ENCODE measurements around the gene TIMM21.
A peak's percentile ranks its signal among the peaks of the same experiment; 100 is the strongest.

The TIMM21 gene, protein sequence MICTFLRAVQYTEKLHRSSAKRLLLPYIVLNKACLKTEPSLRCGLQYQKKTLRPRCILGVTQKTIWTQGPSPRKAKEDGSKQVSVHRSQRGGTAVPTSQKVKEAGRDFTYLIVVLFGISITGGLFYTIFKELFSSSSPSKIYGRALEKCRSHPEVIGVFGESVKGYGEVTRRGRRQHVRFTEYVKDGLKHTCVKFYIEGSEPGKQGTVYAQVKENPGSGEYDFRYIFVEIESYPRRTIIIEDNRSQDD

DNA sequence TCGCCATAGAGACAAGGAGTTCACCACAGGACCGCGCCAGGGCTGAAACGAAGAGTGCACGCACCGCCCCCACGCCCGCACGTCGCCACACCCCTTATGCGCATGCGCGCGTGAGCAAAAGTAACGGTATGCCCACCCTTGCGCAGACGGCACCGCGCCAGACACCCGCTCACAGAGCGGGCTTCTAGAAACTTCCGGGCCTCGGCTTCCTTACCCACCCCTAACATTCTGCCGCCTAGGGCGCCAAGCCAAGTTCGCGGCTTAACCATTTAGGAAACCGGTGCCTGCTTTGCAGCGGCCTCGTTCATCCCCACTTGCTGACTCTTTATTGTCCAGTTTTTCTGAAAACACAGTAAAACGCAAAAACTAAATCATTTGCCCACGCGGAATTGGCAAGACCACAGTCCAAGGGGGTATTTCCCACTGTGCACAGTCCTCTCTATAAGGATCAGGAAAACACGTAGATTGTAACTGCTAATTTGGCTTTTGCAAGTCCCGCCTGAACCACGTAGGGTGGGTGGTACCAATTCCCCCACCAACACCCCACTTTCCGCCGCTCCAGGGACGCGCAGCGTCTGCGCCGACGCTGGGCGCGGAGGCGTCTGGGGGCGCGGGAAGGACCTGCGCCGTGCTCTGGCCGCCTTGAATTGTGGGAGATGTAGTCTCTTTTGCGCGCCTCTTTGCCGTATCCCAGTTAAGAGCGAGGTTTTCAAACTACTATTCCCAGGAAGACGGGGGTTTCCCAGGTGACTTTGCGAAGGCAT lies at the start of gene TIMM21, which contains the start of gene FBXO15:
TIMM21 (plus strand) TSS at position 745 of the 764 bp plus-strand sequence. CDS start 286 bp downstream, outside the sequence.
FBXO15 (minus strand) TSS at position 56 of the 764 bp plus-strand sequence; CDS start at position 7, 49 bp downstream.
- ATAC-seq, result peak; percentile 93
- Mint-ChIP-seq H3K4me3 (peak within 1 kb of the TSS; percentile 93), H3K36me3 (peaks cover 40% of the 10 kb centered on the region), H3K4me1 (peaks cover 43% of the 10 kb centered on the region), H3K9me3 (no peaks in the 10 kb centered on the region), H3K27ac (peak within 1 kb of the TSS; percentile 98)
- DNase-seq (ENCODE audit: low spot score in 2 of 2), result peak; percentile 91 to 98

DNA sequence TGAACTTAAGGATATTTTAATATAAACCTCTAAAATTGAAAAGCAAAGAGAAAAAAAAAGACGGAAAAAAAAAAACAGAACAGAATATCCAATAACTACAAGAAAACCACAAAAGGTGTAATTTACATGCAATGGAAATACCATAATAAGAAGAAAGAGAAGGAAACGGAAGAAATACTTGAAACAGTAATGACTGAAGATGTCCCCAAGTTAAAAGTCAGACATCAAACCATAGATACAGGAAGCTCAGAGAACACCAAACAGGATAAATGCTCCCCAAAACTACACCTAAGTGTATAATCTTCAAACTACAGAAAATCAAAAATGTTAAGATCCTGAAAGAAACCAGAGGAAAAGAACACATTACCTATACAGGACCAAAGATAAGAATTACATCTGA lies 39.9 kb upstream of the TIMM21 start:
- no peak for DNase-seq (ENCODE audit: low spot score in 2 of 2)
- no peak overlapping the region for H3K27ac Mint-ChIP-seq
- no peak overlapping the region for H3K4me3 Mint-ChIP-seq
- H3K36me3 Mint-ChIP-seq, result no peaks in the 10 kb centered on the region
- no peak for ATAC-seq
- H3K4me1 Mint-ChIP-seq, result no peaks in the 10 kb centered on the region
- H3K9me3 Mint-ChIP-seq, result peaks cover 8% of the 10 kb centered on the region

DNA sequence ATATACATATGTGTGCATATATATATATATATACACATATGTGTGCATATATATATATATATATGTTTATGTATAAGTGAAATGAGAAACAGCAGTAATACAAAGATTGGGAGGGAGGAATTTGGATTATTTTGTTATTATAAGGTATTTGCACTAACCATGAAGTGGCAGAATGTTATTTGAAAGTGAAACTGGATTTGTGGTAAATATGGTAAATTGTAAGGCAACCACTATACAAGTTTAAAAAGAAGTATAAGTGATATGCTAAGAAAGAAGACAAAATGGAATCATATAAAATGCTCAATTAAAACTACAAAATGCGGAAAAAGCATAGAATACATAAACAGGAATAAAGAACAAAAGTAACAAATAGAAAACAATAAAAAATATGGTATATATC lies 38.2 kb upstream of the TIMM21 start:
- ATAC-seq (no peak), DNase-seq (ENCODE audit: low spot score in 2 of 2) (no peak)
- Mint-ChIP-seq H3K9me3 (peaks cover 8% of the 10 kb centered on the region), H3K4me3 (no peak overlapping the region), H3K4me1 (no peaks in the 10 kb centered on the region), H3K27ac (no peak overlapping the region), H3K36me3 (no peaks in the 10 kb centered on the region)

DNA sequence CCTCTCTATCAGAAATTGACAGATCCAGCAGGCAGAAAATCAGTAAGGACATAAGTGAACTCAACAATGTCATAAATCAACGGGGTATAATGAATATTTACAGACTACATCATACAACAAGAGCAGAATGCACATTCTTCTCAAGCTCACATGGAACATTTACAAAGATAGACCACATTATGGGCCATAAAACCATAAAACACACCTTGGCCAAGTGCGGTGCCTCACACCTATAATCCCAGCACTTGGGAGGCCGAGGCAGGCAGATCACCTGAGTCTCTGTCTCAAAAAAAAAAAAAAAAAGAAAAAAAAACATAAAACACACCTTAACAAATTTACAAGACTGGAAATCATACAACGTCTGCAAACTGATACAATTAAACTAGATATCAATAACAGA lies 37.3 kb upstream of the TIMM21 start:
- ATAC-seq (no peak), DNase-seq (ENCODE audit: low spot score in 2 of 2) (no peak)
- H3K27ac Mint-ChIP-seq, result no peak overlapping the region
- no peak overlapping the region for H3K4me3 Mint-ChIP-seq
- H3K4me1 Mint-ChIP-seq, result no peaks in the 10 kb centered on the region
- peaks cover 8% of the 10 kb centered on the region for H3K9me3 Mint-ChIP-seq
- no peaks in the 10 kb centered on the region for H3K36me3 Mint-ChIP-seq

DNA sequence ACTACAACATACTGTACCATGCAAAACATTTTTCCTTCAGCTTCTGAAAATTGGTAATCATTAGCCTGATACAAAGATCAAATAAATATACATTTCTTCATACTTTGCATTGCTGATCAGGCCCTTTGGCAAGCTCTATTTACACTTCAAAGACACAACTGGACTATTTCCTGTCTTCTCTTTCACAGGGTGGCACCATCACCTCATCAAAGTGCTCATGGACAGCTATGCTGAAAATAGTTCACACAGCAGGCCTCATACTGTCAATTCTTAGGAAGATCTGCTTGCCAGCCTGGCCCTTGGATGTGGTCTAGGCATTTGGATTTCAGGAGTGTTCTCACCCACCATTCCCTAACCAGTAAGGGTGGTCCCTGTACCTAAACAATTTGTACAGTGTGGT lies 34.6 kb upstream of the TIMM21 start:
- no peaks in the 10 kb centered on the region for H3K36me3 Mint-ChIP-seq
- no peak overlapping the region for H3K27ac Mint-ChIP-seq
- no peak overlapping the region for H3K4me3 Mint-ChIP-seq
- H3K4me1 Mint-ChIP-seq, result no peaks in the 10 kb centered on the region
- peak; percentile 24 for ATAC-seq
- no peaks in the 10 kb centered on the region for H3K9me3 Mint-ChIP-seq
- DNase-seq (ENCODE audit: low spot score in 2 of 2), result no peak

DNA sequence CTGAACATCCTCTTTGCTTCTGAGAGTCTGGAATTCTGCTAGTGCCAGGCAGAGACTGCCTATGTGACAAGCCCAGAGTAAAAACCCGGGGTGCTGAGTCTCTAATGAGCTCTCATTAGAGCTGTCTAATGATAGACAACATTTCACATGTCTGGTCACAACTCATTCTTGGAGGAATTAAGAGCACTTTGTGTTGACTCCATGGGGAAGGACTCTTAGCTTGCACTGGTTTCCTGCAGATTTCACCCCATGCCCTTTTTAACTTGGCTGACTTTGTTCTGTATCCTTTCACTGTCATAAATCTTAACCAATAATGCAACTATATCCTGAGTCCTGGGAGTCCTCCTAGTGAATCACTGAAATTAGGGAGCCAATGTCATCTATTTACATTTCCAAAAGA lies 34.2 kb upstream of the TIMM21 start:
- no peaks in the 10 kb centered on the region for H3K9me3 Mint-ChIP-seq
- DNase-seq (ENCODE audit: low spot score in 2 of 2) (no peak), ATAC-seq (no peak)
- no peaks in the 10 kb centered on the region for H3K4me1 Mint-ChIP-seq
- H3K27ac Mint-ChIP-seq, result no peak overlapping the region
- H3K4me3 Mint-ChIP-seq, result no peak overlapping the region
- no peaks in the 10 kb centered on the region for H3K36me3 Mint-ChIP-seq

DNA sequence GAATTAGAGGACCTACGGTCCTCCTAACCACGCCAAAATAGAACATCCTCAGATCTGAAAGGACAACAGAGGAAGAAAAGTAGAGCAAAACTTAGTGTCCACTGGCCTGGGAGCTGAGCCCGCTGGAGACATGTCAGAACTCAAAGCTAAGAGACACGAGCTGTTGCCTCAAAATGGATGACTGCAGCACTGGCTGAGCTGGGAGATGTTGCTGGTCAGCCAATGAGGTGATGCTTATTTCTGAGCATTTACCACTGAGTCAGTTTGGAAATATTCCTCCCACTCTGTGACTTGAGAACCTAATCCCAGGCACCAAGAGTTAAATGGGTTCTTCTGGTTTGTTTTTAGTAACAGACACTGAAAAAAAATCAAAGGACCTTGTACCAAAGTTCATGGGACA lies 33.3 kb upstream of the TIMM21 start:
- no peaks in the 10 kb centered on the region for H3K36me3 Mint-ChIP-seq
- no peaks in the 10 kb centered on the region for H3K4me1 Mint-ChIP-seq
- no peak for DNase-seq (ENCODE audit: low spot score in 2 of 2)
- H3K9me3 Mint-ChIP-seq, result no peaks in the 10 kb centered on the region
- no peak overlapping the region for H3K4me3 Mint-ChIP-seq
- ATAC-seq, result no peak
- H3K27ac Mint-ChIP-seq, result no peak overlapping the region

DNA sequence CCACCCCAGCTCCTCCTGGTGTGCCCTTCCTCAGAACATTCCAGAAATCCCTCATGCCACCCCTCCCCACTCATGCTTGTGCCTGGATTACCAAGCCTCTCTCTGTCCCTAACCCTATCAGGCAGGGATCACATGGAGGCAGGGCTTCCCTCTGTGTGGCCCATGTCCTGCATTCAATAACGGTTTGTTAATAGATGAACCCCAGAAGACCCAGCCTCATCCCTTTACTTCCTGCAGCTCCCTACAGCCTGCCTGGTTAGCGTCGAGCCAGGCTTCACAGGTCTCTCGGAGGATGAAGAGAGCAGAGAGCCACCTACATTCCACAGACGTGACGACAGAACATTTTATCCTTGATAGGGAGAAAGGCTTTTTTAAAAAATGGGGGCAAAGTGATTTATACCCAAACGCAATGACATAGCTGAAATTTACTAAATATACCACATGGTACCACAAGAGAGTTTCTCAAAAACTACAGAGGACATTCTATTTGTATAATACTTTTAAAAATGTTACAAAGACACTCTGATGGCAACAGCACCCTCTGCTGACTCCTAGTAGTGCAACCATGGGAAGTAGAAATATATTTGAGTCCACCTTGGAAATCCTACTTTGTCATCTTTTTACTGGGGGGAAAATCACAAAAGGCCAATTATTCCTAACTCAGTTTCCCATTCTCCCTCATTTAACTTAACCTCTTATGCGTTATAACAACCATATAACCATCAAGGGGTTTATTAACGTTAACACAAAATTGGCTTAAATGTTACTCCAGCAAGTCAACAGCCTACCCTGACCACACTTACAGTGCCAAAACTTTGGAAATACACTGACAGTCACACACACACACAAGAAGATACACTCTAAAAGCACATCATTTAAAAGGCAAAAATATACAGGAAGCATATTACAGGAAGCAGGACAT lies 31.4 kb upstream of the TIMM21 start:
- Mint-ChIP-seq H3K36me3 (no peaks in the 10 kb centered on the region), H3K4me3 (no peak overlapping the region), H3K4me1 (no peaks in the 10 kb centered on the region), H3K9me3 (no peaks in the 10 kb centered on the region), H3K27ac (no peak overlapping the region)
- DNase-seq (ENCODE audit: low spot score in 2 of 2), result no peak
- ATAC-seq, result no peak

DNA sequence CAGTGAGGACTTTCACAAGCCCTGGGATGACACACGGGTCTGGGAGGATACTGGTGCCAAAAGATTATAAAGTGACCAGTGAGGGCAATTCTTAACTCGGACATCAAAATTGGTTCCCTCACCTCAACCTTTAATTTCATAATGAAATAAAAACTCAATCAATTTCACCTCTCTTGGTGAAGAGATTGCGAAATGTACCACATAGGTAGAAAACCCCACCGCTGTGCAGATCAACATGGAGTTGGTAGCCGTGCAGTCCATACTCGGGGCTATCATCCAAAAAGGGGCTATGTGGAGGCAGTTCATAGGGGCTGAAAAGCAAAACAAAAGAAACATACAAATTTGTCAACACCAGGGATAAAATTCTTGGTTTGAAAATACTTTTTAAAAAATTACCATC lies 25.1 kb upstream of the TIMM21 start:
- Mint-ChIP-seq H3K4me3 (no peak overlapping the region), H3K9me3 (no peaks in the 10 kb centered on the region), H3K4me1 (no peaks in the 10 kb centered on the region), H3K27ac (no peak overlapping the region), H3K36me3 (no peaks in the 10 kb centered on the region)
- no peak for DNase-seq (ENCODE audit: low spot score in 2 of 2)
- ATAC-seq, result no peak

DNA sequence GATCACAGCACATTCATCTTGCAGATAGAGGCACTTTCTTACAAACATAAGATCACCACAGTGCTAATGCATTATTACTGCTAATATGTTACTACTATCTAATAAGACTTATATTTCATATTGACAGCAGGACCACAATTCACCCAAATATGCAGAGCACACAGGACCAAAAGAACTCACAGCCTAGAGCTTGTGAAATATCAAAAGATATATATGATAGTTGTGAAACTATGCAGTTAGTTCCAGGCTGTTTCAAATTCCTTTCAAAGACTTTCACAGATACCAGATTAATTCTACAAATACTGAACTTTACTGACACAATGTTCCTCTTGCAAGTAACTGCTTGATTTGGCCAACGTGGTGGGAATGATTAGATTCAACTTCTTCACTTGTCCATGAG lies 23.7 kb upstream of the TIMM21 start:
- Mint-ChIP-seq H3K4me3 (no peak overlapping the region), H3K27ac (no peak overlapping the region), H3K9me3 (no peaks in the 10 kb centered on the region), H3K36me3 (no peaks in the 10 kb centered on the region), H3K4me1 (no peaks in the 10 kb centered on the region)
- no peak for ATAC-seq
- DNase-seq (ENCODE audit: low spot score in 2 of 2), result no peak

DNA sequence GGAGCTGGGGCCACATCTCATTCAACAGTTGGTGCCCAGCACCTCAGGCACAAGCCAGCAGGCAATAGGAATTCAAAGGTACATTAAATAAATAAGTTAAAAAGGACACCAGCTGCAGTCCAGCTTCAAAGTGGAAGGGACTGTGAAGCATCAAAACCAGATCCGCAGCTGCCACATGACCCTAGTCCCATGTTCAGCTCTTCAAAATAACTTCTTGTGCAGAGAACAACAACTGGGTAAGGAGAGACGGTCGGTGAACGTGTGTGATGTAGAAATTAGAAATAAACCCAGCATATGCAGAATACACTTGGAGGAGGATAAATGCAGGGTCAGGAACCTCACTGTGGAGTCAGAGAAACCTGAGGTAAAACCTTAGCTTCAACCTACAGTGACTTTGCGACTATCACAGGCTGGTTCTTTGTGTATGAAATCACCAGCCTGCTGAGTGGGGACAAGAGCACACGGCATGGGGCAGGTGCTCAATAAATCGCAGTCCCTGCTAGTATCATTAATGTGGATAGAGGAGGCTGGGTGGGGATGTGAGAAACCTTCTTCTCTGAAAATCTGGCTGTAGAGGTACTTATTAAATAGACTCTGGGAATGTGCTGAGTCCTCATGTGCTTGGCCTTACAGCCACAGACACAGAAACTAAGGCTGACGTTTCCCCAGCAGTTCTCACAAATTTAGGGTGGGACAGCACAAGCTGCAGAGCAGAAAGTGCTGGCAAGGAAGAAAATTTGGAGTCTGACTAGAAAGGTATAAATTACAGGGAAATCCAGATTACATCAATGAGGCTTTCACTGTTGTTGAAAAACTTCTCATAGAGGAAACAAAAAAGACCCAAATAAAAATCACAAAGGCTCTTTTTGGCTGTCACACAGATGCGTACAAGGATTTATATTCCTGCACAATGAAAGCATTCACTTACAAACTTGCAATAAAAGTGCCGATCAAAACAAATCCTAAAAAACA lies 21.4 kb upstream of the TIMM21 start:
- DNase-seq (ENCODE audit: low spot score in 2 of 2) (no peak), ATAC-seq (no peak)
- no peak overlapping the region for H3K4me3 Mint-ChIP-seq
- H3K4me1 Mint-ChIP-seq, result no peaks in the 10 kb centered on the region
- H3K9me3 Mint-ChIP-seq, result no peaks in the 10 kb centered on the region
- H3K27ac Mint-ChIP-seq, result no peak overlapping the region
- no peaks in the 10 kb centered on the region for H3K36me3 Mint-ChIP-seq

DNA sequence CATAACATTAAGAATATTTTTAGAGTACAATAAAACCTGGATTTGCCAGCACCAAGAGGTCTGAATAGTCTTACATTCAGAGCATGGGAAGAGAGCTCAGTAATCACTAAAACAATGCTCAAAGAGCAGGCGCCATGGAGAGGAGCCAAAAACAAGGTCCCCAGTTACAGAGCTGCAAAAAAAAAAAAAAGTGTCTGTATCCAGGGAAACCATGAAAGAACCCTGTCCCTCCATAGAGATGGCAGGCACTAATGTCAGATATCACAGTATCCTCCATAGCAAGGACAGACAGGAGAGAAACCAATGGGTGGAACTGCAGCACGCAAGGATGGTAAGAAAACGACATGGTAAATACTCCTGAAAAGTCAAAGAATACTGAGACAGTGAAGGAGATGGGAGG lies 20.2 kb upstream of the TIMM21 start:
- ATAC-seq, result no peak
- Mint-ChIP-seq H3K4me3 (no peak overlapping the region), H3K9me3 (no peaks in the 10 kb centered on the region), H3K27ac (no peak overlapping the region), H3K36me3 (no peaks in the 10 kb centered on the region), H3K4me1 (no peaks in the 10 kb centered on the region)
- DNase-seq (ENCODE audit: low spot score in 2 of 2), result no peak

DNA sequence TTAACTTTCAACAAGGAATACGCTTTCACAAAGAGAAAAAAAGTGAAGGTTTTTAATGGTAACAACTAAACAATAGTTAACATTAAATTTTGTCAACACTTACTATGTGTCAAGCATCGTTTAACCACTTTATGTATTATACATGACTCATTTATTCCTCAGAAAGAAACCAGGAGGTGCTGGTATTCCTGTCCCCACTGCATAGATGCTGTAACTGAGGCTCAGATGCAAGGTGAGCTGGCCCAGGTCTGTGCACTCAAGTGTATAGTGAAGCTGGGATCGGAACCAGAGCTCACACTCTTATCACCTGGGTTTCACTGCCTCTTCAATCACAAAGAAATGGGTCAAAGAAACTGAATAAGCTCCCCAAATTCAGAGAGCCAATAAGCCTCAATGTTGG lies 17.2 kb upstream of the TIMM21 start:
- Mint-ChIP-seq H3K27ac (no peak overlapping the region), H3K9me3 (no peaks in the 10 kb centered on the region), H3K4me3 (no peak overlapping the region), H3K36me3 (no peaks in the 10 kb centered on the region), H3K4me1 (no peaks in the 10 kb centered on the region)
- no peak for DNase-seq (ENCODE audit: low spot score in 2 of 2)
- ATAC-seq, result no peak

DNA sequence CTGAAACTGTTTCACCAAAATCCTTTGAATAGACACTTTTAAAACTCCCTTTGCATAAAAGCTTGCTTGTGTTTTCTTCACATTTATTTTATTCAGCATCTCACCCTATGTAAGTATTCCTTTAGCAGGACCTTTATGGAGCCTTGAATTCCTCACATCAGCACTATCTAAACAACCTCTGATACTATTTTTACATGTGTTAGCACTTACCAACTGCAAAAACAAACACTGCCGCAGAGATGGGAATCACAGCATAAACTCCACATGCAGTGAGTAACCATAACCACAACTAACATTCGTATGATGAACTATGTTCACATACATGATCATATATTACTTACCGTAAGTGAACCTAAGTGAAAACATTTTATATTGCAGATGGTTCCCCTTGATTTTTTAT lies 16.1 kb upstream of the TIMM21 start:
- Mint-ChIP-seq H3K36me3 (no peaks in the 10 kb centered on the region), H3K9me3 (no peaks in the 10 kb centered on the region), H3K4me1 (no peaks in the 10 kb centered on the region), H3K4me3 (no peak overlapping the region), H3K27ac (no peak overlapping the region)
- ATAC-seq (no peak), DNase-seq (ENCODE audit: low spot score in 2 of 2) (no peak)
